MG63 (cell line): Measurements from ENCODE around the gene PTRHD1. TPM values are rescaled to one million over a fixed set of nuclear protein-coding genes. Genes with fewer than 3 reads are reported as not detected.

Experiments used
- DNase-seq: peaks from one replicate; pipeline ENCODE4 v3.0.0-alpha.2; 2020
- H3K27me3 ChIP-seq: fragments of 250-450 bp; sonication (Bioruptor Pico); 2 replicates; pipeline ENCODE4 v1.5.1; 2020; ENCODE audit warnings: mild to moderate bottlenecking, moderate library complexity
- H3K36me3 ChIP-seq: fragments of 250-450 bp; sonication (Bioruptor Pico); 2 replicates; pipeline ENCODE4 v1.5.1; 2020; ENCODE audit warnings: mild to moderate bottlenecking, moderate library complexity
- H3K4me3 ChIP-seq: fragments of 250-450 bp; sonication (Bioruptor Pico); 2 replicates; pipeline ENCODE4 v1.5.1; 2020; ENCODE audit warnings: mild to moderate bottlenecking, moderate library complexity
- H3K9me3 ChIP-seq: fragments of 250-450 bp; sonication (Bioruptor Pico); 2 replicates; pipeline ENCODE4 v1.5.1; 2020; ENCODE audit warnings: mild to moderate bottlenecking, moderate library complexity
- total RNA-seq: library from RNA; depleted of rRNA; stranded (reverse); fragments of >200 nt; shearing (Covaris generic); gene quantifications from 2 replicates; pipeline ENCODE4 v1.2.3, GENCODE V29; 2014; ENCODE audit warnings: low replicate concordance

The PTRHD1 gene
- total RNA-seq, 1 experiment from 2014 or later, result 28.6 TPM

DNA sequence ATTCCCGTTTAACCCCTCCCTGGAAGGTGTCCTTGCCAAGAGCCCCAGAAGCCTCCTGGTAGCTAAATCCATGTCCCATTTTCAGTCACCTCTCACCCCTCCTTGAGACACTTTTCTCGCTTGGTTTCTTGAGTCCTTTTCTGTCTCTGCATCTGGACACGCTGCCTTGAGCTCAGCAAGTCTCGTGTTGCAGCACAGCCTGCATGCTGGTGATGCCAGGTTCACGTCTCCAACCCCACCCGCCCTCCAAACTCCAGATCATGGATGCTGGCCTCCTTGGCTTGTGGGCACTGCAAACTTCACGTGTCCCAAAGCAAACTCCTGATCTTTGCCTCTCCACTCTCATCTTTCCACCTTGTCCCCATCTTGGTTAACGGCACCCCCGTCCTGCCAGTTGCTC lies 39.3 kb upstream of the PTRHD1 start:
- Histone ChIP-seq H3K9me3 (no peaks in the 10 kb centered on the region), H3K36me3 (no peaks in the 10 kb centered on the region), H3K4me3 (no peak overlapping the region), H3K27me3 (no peaks in the 10 kb centered on the region)
- no peak for DNase-seq

DNA sequence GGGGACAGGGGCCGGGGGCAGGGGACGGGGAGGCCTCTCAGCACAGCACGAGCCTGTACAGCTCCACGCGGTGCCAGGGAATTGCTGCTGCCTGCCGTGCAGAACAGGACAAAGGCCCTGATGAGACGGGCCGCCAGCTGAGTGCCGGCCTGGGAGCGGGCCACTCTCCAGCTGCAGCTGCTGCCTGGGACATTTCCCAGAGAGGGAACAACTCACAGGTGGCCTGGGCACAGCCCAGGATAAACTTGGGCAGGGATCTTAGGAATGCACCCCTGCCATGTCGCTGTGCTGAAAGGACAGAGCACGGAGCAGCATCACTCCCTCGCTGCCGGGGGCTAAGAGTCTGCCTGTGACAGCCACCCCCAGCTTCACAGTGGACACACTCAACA lies 38.9 kb upstream of the PTRHD1 start:
- Histone ChIP-seq H3K36me3 (no peaks in the 10 kb centered on the region), H3K4me3 (no peak overlapping the region), H3K9me3 (no peaks in the 10 kb centered on the region), H3K27me3 (no peaks in the 10 kb centered on the region)
- DNase-seq, result no peak

DNA sequence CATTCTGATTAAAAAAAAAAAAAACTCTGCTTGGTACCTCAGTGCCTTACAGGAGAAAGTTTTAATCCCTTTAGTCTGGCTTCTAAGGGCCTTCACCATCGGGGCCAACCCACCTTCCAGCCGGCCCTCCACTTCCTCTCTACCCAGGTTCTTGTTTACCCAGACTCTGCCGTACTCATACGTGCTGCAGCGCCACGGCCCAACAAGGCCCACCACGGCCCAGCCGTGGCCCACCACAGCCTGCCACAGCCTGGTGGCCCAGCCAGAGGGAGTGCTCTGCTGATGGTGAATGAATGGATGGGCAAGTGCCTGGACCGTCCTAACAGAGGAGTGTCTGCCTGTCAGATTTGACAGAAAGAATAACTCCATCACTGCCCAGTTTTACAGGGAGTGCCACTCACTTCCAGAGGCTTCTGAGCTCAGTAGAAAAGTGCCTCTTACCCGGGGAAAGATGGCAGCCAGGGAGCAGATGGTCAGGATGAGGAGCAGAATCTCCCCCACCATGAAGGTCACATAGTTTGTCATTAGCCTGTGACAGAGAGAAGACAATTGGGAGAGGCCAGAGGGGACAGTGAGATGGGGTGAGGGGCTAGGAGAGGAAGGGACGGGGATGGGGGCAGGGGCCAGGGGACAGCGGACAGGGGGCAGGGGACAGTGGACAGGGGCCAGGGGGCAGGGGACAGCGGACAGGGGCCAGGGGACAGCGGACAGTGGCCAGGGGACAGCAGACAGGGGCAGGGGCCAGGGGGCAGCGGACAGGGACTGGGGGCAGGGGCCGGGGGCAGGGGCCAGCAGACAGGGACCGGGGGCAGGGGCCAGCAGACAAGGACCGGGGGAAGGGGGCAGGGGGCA lies 38.3 kb upstream of the PTRHD1 start:
- Histone ChIP-seq H3K27me3 (no peaks in the 10 kb centered on the region), H3K4me3 (no peak overlapping the region), H3K36me3 (no peaks in the 10 kb centered on the region; the same call in 1 of the 2 replicates), H3K9me3 (no peaks in the 10 kb centered on the region)
- DNase-seq, result no peak

DNA sequence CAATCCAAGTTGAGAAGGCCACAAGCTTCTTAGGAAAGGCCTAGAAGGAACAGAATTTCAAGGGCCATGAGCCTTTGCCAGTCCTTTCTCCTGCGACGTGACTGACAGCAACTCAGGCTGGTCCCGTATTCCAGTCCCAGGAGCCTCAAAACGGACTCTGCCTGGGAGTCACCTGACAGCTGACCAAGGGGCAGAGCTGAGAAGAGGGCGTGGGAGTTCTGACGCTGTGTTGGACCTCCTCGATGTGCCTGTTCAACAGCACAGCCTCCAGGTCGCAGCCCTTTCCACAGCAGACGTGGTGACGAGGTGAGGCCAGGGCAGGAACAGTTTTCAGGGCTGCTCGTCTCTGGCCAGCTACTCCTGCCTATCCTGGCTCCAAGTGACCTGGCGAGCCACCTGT lies 37.6 kb upstream of the PTRHD1 start:
- DNase-seq, result no peak
- no peaks in the 10 kb centered on the region for H3K27me3 ChIP-seq

DNA sequence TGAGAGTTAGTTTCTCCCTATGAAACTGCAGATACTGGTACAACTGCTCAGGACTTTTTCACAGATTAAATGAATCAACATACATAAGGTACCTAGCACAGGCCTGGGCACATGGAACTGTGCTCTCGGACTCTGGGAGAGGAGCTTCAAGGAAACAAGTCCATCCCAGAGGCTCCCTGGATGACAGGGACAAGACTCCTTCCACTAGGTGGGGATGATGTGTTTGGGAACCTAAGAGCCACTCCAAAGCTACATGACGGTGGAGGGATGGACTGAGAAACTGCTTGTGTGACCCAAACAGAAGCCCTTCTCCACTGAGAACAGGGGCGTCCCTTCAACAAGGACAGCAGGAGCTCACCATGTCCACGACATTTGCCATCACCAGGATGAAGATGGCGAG lies 37.2 kb upstream of the PTRHD1 start:
- Histone ChIP-seq H3K9me3 (no peaks in the 10 kb centered on the region), H3K27me3 (no peaks in the 10 kb centered on the region), H3K4me3 (no peak overlapping the region), H3K36me3 (no peaks in the 10 kb centered on the region; the same call in 1 of the 2 replicates)
- no peak for DNase-seq

More for the DNA sequence above, 37.6 kb upstream of the PTRHD1 start:
- Histone ChIP-seq H3K36me3 (no peaks in the 10 kb centered on the region; the same call in 1 of the 2 replicates), H3K4me3 (no peak overlapping the region), H3K9me3 (no peaks in the 10 kb centered on the region)

DNA sequence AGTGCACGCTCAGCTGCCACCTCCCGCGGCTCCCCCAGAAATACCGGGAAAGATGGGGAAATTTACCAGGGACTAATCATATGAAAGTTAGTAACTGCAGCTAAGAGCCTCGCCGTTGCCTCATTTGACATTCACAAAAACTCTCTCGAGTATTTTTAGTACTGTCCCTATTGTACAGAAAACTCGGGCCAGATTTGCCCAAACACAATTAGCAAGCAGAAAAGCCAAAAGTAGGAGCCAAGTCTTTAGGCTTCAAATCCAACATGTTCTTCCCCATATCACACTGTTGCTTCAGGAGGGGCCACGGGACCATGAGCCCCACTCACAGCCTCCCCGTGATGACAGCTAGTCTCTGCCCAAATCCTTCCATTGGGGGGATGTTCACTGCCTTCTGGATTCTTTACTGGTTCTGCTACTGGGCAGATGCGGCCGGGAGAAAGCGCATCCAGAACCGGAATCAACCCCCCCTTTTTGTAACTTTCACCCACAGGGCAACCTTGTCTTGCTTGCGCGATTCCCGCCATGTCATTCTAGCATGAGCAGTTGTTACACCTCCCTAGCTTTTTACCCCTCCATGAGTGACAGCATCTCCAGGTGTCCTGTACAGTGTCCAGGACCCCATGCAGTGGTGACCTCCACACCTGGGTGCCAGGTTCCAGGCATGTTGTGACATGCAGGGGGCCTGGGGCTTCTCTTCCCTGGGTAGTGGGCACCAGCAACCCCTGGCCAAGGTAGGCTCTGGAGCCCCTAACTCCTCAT lies 35.2 kb upstream of the PTRHD1 start:
- DNase-seq, result no peak
- no peaks in the 10 kb centered on the region for H3K9me3 ChIP-seq
- peaks cover 10% of the 10 kb centered on the region for H3K36me3 ChIP-seq
- H3K27me3 ChIP-seq, result no peaks in the 10 kb centered on the region
- no peak overlapping the region for H3K4me3 ChIP-seq

DNA sequence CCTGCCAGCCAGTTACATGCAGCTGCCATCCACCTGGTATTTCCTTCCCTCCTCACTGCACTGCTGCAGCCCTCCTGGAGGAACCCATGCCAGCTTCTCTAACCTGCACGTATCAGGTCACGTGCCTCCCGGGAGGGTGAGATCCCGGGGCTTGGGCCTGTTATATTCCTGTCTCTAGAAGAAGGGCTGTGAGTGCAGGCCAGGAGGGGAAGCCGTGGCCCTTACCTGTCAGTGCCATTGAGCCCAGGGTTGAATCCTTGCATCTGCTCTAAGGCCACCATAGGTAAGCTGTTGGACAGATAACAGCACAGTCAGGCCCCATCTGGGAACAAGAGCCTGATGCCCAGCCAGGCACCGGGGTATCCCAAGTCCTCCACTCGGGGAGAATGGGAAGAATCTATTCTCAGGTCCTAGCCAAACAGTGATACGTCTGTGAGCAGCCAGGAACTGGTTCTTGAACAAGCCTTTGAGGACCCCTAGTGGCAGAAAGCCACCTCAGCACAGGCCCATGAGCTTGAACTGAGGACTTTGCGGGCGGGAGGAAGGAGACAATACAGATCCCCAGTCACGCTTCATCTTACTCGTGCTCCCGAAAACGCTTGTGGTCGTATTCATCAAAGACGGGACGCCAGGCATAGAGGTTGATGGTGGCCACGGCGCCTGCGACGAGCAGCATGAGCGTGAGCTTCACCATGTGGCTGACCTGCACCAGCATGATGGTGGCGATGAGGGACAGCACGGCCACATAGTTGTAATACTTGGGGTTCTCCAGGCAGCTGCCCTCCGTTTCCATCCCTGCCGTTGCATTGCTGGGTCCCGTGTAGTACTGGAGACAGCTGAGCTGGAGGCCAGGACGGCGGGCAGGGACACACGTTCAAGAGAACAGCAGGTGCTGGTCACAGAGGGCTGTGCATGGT lies 34.4 kb upstream of the PTRHD1 start:
- Histone ChIP-seq H3K9me3 (no peaks in the 10 kb centered on the region), H3K27me3 (no peaks in the 10 kb centered on the region), H3K4me3 (no peak overlapping the region), H3K36me3 (peaks cover 15% of the 10 kb centered on the region)
- peak; percentile 63 for DNase-seq

DNA sequence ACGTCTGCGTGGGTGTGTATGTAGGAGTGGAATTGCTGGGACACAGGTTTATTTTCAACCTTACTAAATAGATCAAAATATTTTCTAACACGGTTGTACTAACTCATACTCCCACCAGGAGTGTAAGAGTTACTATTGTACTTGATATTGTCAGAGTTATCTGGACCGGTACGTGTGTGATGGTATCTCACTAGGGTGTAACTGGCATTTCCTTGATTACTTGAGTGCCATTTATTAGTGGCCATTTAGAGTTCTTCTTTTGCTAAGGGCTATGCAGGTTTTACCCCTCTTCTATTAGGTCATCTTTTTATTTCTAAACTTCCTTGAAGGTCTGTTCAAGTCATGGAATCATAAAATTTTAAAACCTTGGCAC lies 33.6 kb upstream of the PTRHD1 start:
- H3K4me3 ChIP-seq, result no peak overlapping the region
- DNase-seq, result no peak
- H3K9me3 ChIP-seq, result no peaks in the 10 kb centered on the region
- no peaks in the 10 kb centered on the region for H3K27me3 ChIP-seq
- peaks cover 22% of the 10 kb centered on the region for H3K36me3 ChIP-seq

DNA sequence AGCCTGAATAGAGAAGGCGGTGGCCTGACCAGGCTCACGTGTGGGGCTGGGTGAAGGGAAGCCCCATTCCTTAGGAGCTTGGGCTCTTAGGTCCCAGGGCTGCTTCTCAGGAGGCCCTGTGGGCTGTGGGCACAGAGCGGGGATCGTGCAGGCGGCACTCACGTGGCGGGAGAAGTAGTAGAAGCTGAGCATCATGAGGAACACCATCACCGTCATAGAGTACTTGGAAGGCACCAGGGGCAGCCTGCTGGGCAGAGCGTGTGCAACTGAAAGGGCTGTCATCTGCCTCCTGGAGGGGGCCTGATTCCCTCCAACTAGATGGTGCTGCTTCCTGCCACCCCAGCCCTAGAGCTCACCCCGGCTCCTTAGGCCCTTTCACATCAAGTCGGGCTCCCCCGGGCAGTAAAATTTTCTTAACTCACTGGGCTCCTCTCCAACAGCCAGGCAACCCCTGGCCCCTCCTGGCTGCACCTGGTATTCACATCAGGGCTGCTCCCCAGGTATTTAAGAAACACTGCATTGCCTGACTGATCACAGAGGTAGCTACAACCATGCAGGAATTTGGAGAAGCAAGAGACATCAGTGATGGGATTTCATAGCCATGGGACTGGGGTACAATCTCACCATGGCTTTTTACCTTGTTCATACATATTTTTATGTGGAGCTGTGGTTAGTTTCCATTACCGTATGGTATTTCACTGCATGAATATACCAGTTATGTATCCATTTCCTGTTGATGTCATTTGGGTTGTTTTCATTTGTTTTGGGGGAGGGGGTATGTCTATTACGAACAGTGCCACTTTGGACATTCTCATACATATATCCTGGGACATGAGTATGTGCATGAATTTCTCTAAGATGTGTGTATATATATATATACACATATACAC lies 32.9 kb upstream of the PTRHD1 start:
- no peaks in the 10 kb centered on the region for H3K27me3 ChIP-seq
- H3K36me3 ChIP-seq, result peaks cover 26% of the 10 kb centered on the region
- no peak for DNase-seq
- H3K9me3 ChIP-seq, result no peaks in the 10 kb centered on the region
- no peak overlapping the region for H3K4me3 ChIP-seq

DNA sequence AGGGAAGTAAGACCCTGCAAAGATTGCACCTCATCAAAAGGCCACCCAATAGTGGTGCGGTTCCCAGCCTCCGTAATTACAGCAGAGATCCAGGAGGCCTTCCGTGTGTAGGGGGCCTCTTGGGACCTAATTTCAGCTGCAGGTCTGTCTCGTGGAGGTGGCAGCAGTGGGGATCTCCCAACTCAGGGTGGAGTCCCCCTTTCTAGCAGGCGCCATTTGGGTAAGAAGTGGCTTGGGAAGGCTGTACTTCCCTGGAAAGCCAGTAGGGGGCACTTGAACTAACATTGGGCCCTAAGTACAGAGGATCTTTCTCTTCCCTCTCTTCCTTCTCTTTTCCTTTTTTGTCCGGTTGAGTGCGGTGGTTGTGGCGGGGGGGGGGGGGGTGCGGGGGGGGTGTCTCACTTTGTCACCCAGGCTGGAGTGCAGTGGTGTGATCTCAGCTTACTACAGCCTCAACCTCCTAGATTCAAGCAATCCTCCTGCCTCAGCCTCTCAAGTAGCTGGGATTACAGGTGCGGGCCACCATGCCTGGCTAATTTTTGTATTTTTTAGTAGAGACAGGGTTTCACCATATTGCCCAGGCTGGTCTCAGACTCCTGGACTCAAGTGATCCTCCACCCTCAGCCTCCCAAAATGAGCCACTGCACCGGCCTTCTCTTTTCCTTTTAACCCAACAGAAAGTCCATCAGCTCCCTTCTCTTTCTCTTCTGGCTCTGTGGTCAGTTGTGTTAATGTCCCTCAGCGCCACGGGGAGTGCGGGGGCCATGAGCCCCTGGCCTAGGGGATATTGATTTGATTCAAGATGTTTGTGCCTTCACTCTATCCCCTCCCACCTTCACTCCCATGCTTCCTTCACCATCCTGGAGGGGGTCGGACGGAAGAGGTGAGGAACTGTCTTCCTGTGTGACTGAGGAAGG lies 32.0 kb upstream of the PTRHD1 start:
- H3K36me3 ChIP-seq, result peaks cover 35% of the 10 kb centered on the region
- H3K9me3 ChIP-seq, result no peaks in the 10 kb centered on the region
- H3K27me3 ChIP-seq, result no peaks in the 10 kb centered on the region
- H3K4me3 ChIP-seq, result no peak overlapping the region
- no peak for DNase-seq

DNA sequence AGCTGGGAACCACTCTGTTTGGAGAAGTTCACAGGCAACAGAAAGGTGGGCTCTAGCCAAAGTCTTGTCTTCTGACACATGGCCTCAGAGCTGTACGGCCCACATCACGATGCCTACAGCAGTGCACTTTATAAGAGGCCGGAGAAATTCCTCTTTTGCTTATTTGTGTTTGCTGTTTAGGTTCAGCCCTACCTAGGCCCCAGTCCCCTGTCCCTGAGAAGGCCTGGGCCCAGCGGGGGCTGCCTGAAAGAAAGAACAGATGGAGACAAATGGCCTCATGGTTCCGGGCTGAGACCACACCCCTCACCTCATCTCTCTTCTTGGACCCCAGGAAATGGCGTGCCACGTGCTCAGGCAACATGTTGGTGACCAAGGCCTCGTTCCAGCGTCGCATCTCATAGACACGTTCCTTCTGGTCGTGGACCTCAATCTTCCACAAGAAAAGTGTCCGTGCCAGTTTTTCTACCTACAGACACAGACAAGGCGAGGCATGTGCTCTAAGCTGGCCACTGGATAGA lies 30.9 kb upstream of the PTRHD1 start:
- Histone ChIP-seq H3K36me3 (peaks cover 40% of the 10 kb centered on the region), H3K27me3 (no peaks in the 10 kb centered on the region), H3K9me3 (no peaks in the 10 kb centered on the region), H3K4me3 (no peak overlapping the region)
- no peak for DNase-seq

DNA sequence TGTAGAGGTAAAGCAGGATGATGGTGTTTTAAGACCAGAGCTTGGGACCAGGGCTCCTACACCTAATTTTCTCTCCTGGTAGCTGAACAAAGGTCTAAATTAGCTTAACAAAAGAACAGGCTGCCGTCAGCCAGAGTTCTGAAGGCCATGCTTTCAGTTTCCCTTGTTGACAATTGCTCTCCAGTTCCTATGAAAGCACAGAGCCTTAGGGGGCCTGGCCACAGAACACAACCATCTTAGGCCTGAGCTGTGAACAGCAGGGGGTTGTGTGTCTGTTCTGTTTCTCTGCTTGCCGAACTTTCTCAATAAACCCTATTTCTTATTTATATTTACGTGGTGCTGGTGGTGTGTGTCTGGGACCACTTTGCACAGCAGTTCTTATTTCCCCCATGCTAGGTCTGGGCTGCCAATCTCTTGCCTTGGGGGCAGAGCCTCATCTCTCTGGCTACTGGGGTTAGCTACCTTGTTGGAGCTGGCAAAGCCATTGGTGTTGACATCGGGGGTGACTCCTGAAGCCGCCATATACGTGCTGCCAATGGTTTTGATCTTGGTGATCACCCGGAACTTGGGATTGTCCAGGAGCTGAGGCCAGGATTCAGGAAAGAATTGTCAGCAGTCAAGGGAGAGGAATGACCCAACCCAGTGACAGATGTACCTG lies 29.0 kb upstream of the PTRHD1 start:
- Histone ChIP-seq H3K27me3 (no peaks in the 10 kb centered on the region), H3K9me3 (no peaks in the 10 kb centered on the region), H3K4me3 (no peak overlapping the region), H3K36me3 (peaks cover 56% of the 10 kb centered on the region)
- no peak for DNase-seq

DNA sequence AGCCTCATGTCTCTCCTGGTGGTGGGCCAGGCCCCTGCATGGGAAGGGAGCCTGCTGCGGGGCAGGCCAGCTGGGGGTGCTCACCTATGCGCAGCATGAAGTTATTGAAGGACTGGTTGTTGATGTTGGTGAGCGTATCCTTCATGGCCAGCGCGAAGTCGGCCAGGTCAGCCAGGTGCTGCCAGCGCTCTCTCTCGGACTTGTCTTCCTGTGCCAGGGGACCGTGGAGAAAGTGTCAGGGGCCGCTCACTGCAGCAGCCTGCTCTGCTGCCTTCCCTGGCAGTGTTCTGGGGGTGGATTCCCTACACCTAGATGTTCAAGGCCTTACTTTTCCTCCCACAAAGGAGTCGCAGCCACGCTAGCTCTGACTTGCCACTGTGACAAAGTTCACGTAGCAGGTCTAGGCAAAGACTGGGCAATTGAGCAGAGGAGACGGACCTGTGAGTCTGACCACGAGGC lies 28.3 kb upstream of the PTRHD1 start:
- DNase-seq, result no peak
- Histone ChIP-seq H3K4me3 (no peak overlapping the region), H3K9me3 (no peaks in the 10 kb centered on the region), H3K36me3 (peaks cover 63% of the 10 kb centered on the region), H3K27me3 (no peaks in the 10 kb centered on the region)

DNA sequence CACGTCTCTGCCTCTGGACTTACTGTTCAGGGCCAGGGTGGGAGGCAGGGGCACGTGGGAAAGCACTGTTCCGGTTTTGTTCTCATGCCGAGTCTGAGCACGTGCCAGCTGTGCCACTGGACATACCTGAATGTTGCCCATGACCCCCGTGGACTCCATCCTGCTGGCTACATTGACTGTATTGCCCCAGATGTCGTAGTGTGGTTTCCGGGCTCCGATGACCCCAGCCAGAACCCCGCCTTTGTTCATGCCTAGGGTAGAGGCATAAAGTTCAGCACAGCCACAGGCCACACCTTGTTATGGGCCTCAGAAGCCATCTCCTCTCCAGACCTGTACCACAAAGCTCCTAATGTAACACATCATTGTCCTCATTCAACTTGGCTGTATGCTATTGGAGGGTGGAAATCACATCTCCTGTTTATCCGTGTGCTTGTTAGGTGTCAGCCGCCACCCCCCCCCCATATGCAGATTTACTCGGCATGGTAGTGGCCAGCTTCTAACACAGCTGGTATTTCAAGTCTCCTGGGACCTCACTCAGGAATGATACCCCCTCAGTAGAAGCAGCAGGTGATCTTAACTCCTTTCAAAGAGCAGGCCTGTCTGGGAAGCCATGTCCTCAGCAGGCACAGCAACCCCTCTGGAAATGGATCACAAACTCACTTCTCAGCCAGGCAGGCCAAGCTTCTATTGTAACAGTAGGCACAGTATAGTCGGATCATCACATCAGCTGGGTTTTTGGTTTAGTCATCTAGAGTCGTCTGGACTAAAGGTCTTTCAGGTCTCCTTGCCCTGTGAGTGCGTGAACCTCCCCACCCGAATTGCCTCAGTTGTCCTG lies 27.6 kb upstream of the PTRHD1 start:
- no peak for DNase-seq
- Histone ChIP-seq H3K27me3 (no peaks in the 10 kb centered on the region), H3K36me3 (peaks cover 70% of the 10 kb centered on the region), H3K4me3 (no peak overlapping the region), H3K9me3 (no peaks in the 10 kb centered on the region)
